ENCODE measurements around the gene ELFN1.

- TF ChIP-seq, protein P1, sequence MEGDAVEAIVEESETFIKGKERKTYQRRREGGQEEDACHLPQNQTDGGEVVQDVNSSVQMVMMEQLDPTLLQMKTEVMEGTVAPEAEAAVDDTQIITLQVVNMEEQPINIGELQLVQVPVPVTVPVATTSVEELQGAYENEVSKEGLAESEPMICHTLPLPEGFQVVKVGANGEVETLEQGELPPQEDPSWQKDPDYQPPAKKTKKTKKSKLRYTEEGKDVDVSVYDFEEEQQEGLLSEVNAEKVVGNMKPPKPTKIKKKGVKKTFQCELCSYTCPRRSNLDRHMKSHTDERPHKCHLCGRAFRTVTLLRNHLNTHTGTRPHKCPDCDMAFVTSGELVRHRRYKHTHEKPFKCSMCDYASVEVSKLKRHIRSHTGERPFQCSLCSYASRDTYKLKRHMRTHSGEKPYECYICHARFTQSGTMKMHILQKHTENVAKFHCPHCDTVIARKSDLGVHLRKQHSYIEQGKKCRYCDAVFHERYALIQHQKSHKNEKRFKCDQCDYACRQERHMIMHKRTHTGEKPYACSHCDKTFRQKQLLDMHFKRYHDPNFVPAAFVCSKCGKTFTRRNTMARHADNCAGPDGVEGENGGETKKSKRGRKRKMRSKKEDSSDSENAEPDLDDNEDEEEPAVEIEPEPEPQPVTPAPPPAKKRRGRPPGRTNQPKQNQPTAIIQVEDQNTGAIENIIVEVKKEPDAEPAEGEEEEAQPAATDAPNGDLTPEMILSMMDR (IDR thresholded peaks at IDR 0.05 in 4 of 5, conservative IDR thresholded peaks at IDR 0.05 in 1 of 5), result no peak
- TF ChIP-seq POLR2A (IDR thresholded peaks at IDR 0.05), result no peak
Measured at GRCh38 chr7:1763033-1763432, 93.0 kb downstream of the ELFN1 start.

Measured in gastrocnemius medialis (tissue), 4 donors.